K562 (cell line): ENCODE data around the gene GNPTAB. TPM values are rescaled to one million over a fixed set of nuclear protein-coding genes. Genes with fewer than 3 reads are reported as not detected.

Experiments used
- ARHGAP35 ChIP-seq: fragments of 450-650 bp; IDR thresholded peaks from 2 replicates; pipeline ENCODE4 v1.6.1; 2018; ENCODE audit not compliant: partially characterized antibody
- BRF1 ChIP-seq: IDR thresholded peaks from 3 replicates; pipeline ENCODE4 v1.6.1; 2011; ENCODE audit warnings: borderline replicate concordance, mild to moderate bottlenecking; ENCODE audit not compliant: insufficient read length; ENCODE audit errors: extremely low read depth
- EHMT2 ChIP-seq: fragments of 450-650 bp; IDR thresholded peaks from 2 replicates; pipeline ENCODE4 v1.6.1; 2018; ENCODE audit warnings: antibody characterized with exemption
- FOSL1 ChIP-seq: fragments of 200-800 bp; sonication (Bioruptor generic); conservative IDR thresholded peaks from 2 replicates; pipeline ENCODE4 v1.6.1; 2016; ENCODE audit warnings: missing genetic modification characterization, missing compliant biosample characterization
- FOXP1 ChIP-seq: sonication (generic); formaldehyde crosslinking; IDR thresholded peaks from 2 replicates; pipeline ENCODE4 v1.8.0; 2022; ENCODE audit warnings: mild to moderate bottlenecking, missing genetic modification reagents
- HDAC8 ChIP-seq: fragments of 450-650 bp; IDR thresholded peaks from 2 replicates; pipeline ENCODE4 v1.6.1; 2016; ENCODE audit warnings: mild to moderate bottlenecking, missing genetic modification characterization, moderate library complexity, missing compliant biosample characterization
- RBM15 ChIP-seq: fragments of 200-400 bp; formaldehyde crosslinking; IDR thresholded peaks from 2 replicates; pipeline ENCODE4 v1.6.1; 2018; ENCODE audit warnings: mild to moderate bottlenecking, low read length, moderate library complexity; ENCODE audit not compliant: insufficient read depth
- ZFPM2 ChIP-seq: fragments of 250-450 bp; sonication (Bioruptor Pico); IDR thresholded peaks from 2 replicates; pipeline ENCODE4 v1.5.1; 2022; ENCODE audit warnings: mild to moderate bottlenecking
- ZFX ChIP-seq: sonication (generic); formaldehyde crosslinking; IDR thresholded peaks from 2 replicates; pipeline ENCODE4 v1.8.0; 2022; ENCODE audit warnings: mild to moderate bottlenecking, missing genetic modification reagents, moderate library complexity
- ZNF583 ChIP-seq: fragments of 250-450 bp; sonication (Bioruptor Pico); IDR thresholded peaks from 2 replicates; pipeline ENCODE4 v1.4.0; 2020
- ZNF699 ChIP-seq: fragments of 250-450 bp; sonication (Bioruptor Pico); IDR thresholded peaks from 2 replicates; pipeline ENCODE4 v1.8.0; 2021; ENCODE audit warnings: mild to moderate bottlenecking, moderate library complexity; ENCODE audit not compliant: insufficient replicate concordance
- ZSCAN32 ChIP-seq: fragments of 450-650 bp; formaldehyde crosslinking; IDR thresholded peaks from 2 replicates; pipeline ENCODE4 v1.4.0; 2020; ENCODE audit warnings: mild to moderate bottlenecking, moderate library complexity
- polyA plus RNA-seq, 8 experiments: library from polyadenylated mRNA; depleted of rRNA in 4 of 8; stranded (reverse) in 5 of 8; unstranded in 3 of 8; fragments of >200 nt; fragmentation: Nextera tagmentation in 2 of 8; fragmentation: Illumina TruSeq in 1 of 8; extraction: Ambion mirVana in 2 of 8; extraction: Trizol in 1 of 8; gene quantifications; 2 replicates each; pipeline versions ENCODE4 v1.2.1 to v1.2.3, GENCODE V29; 2011 to 2014; ENCODE audit warnings: inconsistent platforms in 1 of 8, missing spikeins in 1 of 8
- total RNA-seq, 7 experiments: library from RNA; depleted of rRNA in 6 of 7; stranded (reverse); fragments of >200 nt in 6 of 7; fragmentation: Illumina TruSeq in 2 of 7; extraction: Trizol in 2 of 7; gene quantifications; 2 replicates each; pipeline versions ENCODE4 v1.2.1 to v1.2.3, GENCODE V29; 2011 to 2021; ENCODE audit warnings: low replicate concordance in 1 of 7
- TF ChIP-seq, protein P1 (sequence below): fragments of 450-650 bp; IDR thresholded peaks from 2 replicates; pipeline ENCODE4 v1.7.1; 2018; ENCODE audit warnings: mild to moderate bottlenecking, low read depth; ENCODE audit not compliant: partially characterized antibody
- TF ChIP-seq, protein P2 (sequence below): fragments of 450-650 bp; formaldehyde crosslinking; IDR thresholded peaks from 2 replicates; pipeline ENCODE4 v1.4.0; 2022; ENCODE audit warnings: missing genetic modification characterization
- TF ChIP-seq, protein P3 (sequence below): fragments of 250-450 bp; sonication (Bioruptor Pico); IDR thresholded peaks from 2 replicates; pipeline ENCODE4 v1.9.0; 2021; ENCODE audit warnings: mild to moderate bottlenecking
- TF ChIP-seq, protein P4 (sequence below), 2 experiments: fragments of 200-800 bp in 1 of 2; sonication (Bioruptor generic) in 1 of 2; sonication (generic) in 1 of 2; formaldehyde crosslinking in 1 of 2; IDR thresholded peaks in 1 of 2; conservative IDR thresholded peaks in 1 of 2; 2 replicates each; pipeline versions ENCODE4 v1.5.0 to v1.6.1; 2016 to 2020; ENCODE audit warnings: missing compliant biosample characterization in 1 of 2, missing genetic modification characterization in 1 of 2, missing genetic modification reagents in 1 of 2

GNPTAB gene
- total and polyA plus RNA-seq, 9 of the 15 experiments (the other 6 are each of a cell fraction or from before 2014, with no cell fraction given): 5.9 to 23.2 (median 19.3) TPM

DNA sequence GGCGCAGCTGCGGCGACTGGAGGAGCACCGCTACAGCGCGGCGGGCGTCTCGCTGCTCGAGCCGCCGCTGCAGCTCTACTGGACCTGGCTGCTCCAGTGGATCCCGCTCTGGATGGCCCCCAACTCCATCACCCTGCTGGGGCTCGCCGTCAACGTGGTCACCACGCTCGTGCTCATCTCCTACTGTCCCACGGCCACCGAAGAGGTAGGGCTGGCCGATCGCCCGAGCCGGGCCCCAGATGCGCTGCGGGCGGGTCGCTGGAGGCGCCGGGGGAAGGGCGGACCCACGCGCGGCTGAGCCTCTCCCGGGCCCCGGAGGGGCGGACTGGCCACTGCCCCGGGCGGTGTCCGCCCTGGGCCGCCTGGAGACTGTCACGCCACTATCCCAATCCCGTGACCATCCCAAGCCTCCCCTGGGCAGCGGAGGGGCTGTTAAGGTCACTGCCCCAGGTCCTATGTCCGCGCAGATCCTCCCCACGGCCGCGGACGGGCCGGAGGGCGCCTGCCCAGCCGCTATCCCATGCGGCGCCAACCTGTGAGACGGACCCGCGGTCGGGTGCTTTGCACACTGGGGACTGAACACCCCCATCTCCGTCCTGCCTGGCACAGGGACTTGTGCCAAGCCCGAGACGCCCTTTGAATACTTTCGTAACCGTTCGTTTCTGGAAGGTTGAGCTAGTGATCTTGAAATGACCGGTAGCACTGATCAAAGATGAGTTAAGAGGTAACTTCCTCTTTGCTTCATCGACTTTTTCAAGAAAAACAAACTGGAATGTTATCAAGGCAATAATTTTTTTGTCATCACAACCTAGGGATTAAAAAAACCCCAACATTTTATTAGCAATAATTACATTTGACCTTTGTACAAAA, 132.6 kb downstream of the GNPTAB start (continued):
- TF ChIP-seq, protein P1, sequence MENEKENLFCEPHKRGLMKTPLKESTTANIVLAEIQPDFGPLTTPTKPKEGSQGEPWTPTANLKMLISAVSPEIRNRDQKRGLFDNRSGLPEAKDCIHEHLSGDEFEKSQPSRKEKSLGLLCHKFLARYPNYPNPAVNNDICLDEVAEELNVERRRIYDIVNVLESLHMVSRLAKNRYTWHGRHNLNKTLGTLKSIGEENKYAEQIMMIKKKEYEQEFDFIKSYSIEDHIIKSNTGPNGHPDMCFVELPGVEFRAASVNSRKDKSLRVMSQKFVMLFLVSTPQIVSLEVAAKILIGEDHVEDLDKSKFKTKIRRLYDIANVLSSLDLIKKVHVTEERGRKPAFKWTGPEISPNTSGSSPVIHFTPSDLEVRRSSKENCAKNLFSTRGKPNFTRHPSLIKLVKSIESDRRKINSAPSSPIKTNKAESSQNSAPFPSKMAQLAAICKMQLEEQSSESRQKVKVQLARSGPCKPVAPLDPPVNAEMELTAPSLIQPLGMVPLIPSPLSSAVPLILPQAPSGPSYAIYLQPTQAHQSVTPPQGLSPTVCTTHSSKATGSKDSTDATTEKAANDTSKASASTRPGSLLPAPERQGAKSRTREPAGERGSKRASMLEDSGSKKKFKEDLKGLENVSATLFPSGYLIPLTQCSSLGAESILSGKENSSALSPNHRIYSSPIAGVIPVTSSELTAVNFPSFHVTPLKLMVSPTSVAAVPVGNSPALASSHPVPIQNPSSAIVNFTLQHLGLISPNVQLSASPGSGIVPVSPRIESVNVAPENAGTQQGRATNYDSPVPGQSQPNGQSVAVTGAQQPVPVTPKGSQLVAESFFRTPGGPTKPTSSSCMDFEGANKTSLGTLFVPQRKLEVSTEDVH: no peak
- TF ChIP-seq RBM15 (no peak), FOXP1 (no peak), ZFX (CRISPR knock-in tag) (peak; percentile 45), ZNF583 (CRISPR knock-in tag) (0 out of 2 replicates have a peak, but pooled peaks have one; percentile 41), ZNF699 (CRISPR knock-in tag) (no peak), ARHGAP35 (no peak), EHMT2 (no peak), ZSCAN32 (CRISPR knock-in tag) (no peak), FOSL1 (no peak; the same call in 1 of the 2 replicates), HDAC8 (tag) (no peak), ZFPM2 (CRISPR knock-in tag) (no peak), BRF1 (no peak)
- TF ChIP-seq, protein P2, sequence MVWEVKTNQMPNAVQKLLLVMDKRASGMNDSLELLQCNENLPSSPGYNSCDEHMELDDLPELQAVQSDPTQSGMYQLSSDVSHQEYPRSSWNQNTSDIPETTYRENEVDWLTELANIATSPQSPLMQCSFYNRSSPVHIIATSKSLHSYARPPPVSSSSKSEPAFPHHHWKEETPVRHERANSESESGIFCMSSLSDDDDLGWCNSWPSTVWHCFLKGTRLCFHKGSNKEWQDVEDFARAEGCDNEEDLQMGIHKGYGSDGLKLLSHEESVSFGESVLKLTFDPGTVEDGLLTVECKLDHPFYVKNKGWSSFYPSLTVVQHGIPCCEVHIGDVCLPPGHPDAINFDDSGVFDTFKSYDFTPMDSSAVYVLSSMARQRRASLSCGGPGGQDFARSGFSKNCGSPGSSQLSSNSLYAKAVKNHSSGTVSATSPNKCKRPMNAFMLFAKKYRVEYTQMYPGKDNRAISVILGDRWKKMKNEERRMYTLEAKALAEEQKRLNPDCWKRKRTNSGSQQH: no peak
- TF ChIP-seq, protein P3, sequence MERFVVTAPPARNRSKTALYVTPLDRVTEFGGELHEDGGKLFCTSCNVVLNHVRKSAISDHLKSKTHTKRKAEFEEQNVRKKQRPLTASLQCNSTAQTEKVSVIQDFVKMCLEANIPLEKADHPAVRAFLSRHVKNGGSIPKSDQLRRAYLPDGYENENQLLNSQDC (CRISPR knock-in tag): no peak
- TF ChIP-seq, protein P4, sequence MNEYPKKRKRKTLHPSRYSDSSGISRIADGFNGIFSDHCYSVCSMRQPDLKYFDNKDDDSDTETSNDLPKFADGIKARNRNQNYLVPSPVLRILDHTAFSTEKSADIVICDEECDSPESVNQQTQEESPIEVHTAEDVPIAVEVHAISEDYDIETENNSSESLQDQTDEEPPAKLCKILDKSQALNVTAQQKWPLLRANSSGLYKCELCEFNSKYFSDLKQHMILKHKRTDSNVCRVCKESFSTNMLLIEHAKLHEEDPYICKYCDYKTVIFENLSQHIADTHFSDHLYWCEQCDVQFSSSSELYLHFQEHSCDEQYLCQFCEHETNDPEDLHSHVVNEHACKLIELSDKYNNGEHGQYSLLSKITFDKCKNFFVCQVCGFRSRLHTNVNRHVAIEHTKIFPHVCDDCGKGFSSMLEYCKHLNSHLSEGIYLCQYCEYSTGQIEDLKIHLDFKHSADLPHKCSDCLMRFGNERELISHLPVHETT (CRISPR knock-in tag; conservative IDR thresholded peaks at IDR 0.05 in 1 of 2, IDR thresholded peaks at IDR 0.05 in 1 of 2): no peak
